ENCODE results near the gene SLC66A1. TPM values are rescaled to one million over a fixed set of nuclear protein-coding genes. Genes with fewer than 3 reads are reported as not detected.

SLC66A1 gene
- total RNA-seq, 1 experiment from 2014 or later = 14.1 TPM

DNA sequence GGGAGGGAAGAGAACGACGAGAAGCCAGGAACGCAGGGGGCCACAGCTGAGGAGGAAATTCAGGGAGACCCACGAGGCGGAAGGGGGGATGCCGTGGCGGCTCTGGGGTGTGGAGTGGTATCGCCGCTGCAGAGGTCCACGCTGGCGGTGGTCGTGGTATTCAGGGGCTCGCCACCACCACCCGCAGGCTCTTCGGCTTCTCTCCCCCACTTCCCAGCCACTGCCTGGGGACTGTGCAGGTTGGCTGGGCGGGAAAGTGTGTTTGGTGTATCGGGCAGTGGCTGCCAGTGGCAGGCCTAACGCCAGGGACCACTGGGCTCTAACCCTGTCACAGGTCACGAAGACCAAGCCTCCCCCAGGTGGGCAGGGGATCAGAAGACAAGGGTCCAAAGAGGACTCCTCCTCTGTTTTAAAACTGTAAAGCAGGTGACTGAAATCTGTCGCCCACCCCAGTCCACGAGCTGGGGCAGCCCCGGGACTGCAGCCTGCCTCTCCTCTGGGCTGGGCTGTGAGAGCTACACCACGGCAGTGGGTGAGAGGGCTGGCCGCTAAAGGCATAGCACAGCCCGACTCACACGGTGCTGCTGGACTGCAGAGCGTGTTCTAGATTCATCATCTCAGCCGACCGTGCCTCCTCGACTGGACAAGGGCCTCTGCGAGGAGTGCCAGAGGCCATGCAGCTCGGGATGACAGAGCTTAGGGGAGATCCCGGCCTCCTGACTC lies 30.9 kb downstream of the SLC66A1 start (continued):
- TF ChIP-seq, protein P1, sequence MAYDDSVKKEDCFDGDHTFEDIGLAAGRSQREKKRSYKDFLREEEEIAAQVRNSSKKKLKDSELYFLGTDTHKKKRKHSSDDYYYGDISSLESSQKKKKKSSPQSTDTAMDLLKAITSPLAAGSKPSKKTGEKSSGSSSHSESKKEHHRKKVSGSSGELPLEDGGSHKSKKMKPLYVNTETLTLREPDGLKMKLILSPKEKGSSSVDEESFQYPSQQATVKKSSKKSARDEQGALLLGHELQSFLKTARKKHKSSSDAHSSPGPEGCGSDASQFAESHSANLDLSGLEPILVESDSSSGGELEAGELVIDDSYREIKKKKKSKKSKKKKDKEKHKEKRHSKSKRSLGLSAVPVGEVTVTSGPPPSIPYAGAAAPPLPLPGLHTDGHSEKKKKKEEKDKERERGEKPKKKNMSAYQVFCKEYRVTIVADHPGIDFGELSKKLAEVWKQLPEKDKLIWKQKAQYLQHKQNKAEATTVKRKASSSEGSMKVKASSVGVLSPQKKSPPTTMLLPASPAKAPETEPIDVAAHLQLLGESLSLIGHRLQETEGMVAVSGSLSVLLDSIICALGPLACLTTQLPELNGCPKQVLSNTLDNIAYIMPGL (CRISPR knock-in tag; IDR thresholded peaks at IDR 0.05) = no peak
- TF ChIP-seq, protein P2, sequence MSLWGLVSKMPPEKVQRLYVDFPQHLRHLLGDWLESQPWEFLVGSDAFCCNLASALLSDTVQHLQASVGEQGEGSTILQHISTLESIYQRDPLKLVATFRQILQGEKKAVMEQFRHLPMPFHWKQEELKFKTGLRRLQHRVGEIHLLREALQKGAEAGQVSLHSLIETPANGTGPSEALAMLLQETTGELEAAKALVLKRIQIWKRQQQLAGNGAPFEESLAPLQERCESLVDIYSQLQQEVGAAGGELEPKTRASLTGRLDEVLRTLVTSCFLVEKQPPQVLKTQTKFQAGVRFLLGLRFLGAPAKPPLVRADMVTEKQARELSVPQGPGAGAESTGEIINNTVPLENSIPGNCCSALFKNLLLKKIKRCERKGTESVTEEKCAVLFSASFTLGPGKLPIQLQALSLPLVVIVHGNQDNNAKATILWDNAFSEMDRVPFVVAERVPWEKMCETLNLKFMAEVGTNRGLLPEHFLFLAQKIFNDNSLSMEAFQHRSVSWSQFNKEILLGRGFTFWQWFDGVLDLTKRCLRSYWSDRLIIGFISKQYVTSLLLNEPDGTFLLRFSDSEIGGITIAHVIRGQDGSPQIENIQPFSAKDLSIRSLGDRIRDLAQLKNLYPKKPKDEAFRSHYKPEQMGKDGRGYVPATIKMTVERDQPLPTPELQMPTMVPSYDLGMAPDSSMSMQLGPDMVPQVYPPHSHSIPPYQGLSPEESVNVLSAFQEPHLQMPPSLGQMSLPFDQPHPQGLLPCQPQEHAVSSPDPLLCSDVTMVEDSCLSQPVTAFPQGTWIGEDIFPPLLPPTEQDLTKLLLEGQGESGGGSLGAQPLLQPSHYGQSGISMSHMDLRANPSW (CRISPR knock-in tag; conservative IDR thresholded peaks at IDR 0.05; ENCODE audit: low read depth) = no peak
- TF ChIP-seq, protein P3, sequence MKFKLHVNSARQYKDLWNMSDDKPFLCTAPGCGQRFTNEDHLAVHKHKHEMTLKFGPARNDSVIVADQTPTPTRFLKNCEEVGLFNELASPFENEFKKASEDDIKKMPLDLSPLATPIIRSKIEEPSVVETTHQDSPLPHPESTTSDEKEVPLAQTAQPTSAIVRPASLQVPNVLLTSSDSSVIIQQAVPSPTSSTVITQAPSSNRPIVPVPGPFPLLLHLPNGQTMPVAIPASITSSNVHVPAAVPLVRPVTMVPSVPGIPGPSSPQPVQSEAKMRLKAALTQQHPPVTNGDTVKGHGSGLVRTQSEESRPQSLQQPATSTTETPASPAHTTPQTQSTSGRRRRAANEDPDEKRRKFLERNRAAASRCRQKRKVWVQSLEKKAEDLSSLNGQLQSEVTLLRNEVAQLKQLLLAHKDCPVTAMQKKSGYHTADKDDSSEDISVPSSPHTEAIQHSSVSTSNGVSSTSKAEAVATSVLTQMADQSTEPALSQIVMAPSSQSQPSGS (CRISPR knock-in tag; IDR thresholded peaks at IDR 0.05; ENCODE audit: borderline replicate concordance, low read depth) = no peak
- TF ChIP-seq ZNF121 (CRISPR knock-in tag; IDR thresholded peaks at IDR 0.05) = no peak
- TF ChIP-seq, protein P4, sequence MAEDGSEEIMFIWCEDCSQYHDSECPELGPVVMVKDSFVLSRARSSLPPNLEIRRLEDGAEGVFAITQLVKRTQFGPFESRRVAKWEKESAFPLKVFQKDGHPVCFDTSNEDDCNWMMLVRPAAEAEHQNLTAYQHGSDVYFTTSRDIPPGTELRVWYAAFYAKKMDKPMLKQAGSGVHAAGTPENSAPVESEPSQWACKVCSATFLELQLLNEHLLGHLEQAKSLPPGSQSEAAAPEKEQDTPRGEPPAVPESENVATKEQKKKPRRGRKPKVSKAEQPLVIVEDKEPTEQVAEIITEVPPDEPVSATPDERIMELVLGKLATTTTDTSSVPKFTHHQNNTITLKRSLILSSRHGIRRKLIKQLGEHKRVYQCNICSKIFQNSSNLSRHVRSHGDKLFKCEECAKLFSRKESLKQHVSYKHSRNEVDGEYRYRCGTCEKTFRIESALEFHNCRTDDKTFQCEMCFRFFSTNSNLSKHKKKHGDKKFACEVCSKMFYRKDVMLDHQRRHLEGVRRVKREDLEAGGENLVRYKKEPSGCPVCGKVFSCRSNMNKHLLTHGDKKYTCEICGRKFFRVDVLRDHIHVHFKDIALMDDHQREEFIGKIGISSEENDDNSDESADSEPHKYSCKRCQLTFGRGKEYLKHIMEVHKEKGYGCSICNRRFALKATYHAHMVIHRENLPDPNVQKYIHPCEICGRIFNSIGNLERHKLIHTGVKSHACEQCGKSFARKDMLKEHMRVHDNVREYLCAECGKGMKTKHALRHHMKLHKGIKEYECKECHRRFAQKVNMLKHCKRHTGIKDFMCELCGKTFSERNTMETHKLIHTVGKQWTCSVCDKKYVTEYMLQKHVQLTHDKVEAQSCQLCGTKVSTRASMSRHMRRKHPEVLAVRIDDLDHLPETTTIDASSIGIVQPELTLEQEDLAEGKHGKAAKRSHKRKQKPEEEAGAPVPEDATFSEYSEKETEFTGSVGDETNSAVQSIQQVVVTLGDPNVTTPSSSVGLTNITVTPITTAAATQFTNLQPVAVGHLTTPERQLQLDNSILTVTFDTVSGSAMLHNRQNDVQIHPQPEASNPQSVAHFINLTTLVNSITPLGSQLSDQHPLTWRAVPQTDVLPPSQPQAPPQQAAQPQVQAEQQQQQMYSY (CRISPR knock-in tag; IDR thresholded peaks at IDR 0.05) = no peak
- TF ChIP-seq CREM (CRISPR knock-in tag; IDR thresholded peaks at IDR 0.05) = no peak

DNA sequence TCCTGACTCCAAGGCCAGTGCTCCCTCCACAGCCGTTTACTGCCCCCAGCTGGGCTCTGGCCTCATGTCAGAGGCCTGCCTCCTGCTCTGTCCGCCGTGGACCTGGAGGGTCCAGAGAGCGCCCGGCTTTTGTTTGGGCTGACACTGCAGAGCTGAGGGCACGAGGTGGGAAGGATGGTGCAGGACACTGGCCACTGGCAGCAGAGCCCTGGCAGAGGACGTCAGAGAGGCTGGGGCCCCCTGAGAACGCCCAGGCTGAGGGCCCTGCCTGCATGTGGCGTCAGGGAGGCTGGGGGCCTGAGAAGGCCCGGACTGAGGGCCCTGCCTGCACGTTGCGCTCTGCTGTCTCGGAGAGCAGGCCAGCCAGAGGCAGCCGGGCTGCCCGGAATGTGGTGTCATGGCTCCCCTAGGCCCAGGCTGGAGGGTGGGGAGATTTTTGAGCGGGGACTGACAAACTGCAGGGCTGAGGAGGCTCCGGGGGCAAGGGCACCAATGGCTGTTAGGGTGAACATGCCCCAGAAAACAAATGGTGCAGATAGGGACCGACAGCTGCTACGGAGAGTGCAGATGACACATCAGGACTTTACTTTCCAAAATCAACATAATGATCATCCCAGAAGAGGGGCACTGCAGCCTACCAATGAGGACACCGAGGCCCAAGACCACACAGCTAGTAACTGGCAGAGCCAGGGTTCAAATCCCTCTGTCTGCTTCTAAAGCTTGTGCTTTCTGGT lies 31.7 kb downstream of the SLC66A1 start:
- DNase-seq (ENCODE audit: low spot score) (no peak), ATAC-seq (no peak)
- Mint-ChIP-seq H3K9me3 (no peaks in the 10 kb centered on the region), H3K27ac (no peak overlapping the region), H3K36me3 (peaks cover 12% of the 10 kb centered on the region), H3K27me3 (ENCODE audit: low read depth) (no peaks in the 10 kb centered on the region), H3K4me3 (no peak overlapping the region), H3K4me1 (peaks cover 20% of the 10 kb centered on the region)
- CTCF ChIA-PET = interaction anchor here (0.6 to 2.8 kb wide), 10 partner anchors 10 to 310 kb away, joined by 3 to 14 read pairs (median 6); no protein-coding TSS in a partner anchor
- POLR2A ChIA-PET = no interaction called here
- TF ChIP-seq, protein P5, sequence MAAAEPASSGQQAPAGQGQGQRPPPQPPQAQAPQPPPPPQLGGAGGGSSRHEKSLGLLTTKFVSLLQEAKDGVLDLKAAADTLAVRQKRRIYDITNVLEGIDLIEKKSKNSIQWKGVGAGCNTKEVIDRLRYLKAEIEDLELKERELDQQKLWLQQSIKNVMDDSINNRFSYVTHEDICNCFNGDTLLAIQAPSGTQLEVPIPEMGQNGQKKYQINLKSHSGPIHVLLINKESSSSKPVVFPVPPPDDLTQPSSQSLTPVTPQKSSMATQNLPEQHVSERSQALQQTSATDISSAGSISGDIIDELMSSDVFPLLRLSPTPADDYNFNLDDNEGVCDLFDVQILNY (CRISPR knock-in tag; IDR thresholded peaks at IDR 0.05) = no peak
- TF ChIP-seq CREM (CRISPR knock-in tag; IDR thresholded peaks at IDR 0.05) = no peak
- TF ChIP-seq, protein P6, sequence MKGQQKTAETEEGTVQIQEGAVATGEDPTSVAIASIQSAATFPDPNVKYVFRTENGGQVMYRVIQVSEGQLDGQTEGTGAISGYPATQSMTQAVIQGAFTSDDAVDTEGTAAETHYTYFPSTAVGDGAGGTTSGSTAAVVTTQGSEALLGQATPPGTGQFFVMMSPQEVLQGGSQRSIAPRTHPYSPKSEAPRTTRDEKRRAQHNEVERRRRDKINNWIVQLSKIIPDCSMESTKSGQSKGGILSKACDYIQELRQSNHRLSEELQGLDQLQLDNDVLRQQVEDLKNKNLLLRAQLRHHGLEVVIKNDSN (CRISPR knock-in tag; IDR thresholded peaks at IDR 0.05) = no peak
- no peak for TF ChIP-seq SP1 (CRISPR knock-in tag; conservative IDR thresholded peaks at IDR 0.05)
- TF ChIP-seq, protein P1 (CRISPR knock-in tag; IDR thresholded peaks at IDR 0.05) = no peak
- no peak for TF ChIP-seq GTF2I (CRISPR knock-in tag; conservative IDR thresholded peaks at IDR 0.05)
- no peak for TF ChIP-seq NR2C2 (CRISPR knock-in tag; IDR thresholded peaks at IDR 0.05)
- TF ChIP-seq, protein P7, sequence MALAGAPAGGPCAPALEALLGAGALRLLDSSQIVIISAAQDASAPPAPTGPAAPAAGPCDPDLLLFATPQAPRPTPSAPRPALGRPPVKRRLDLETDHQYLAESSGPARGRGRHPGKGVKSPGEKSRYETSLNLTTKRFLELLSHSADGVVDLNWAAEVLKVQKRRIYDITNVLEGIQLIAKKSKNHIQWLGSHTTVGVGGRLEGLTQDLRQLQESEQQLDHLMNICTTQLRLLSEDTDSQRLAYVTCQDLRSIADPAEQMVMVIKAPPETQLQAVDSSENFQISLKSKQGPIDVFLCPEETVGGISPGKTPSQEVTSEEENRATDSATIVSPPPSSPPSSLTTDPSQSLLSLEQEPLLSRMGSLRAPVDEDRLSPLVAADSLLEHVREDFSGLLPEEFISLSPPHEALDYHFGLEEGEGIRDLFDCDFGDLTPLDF (CRISPR knock-in tag; IDR thresholded peaks at IDR 0.05) = no peak
- TF ChIP-seq ZNF317 (CRISPR knock-in tag; IDR thresholded peaks at IDR 0.05; ENCODE audit: borderline replicate concordance, low read depth) = no peak
- no peak for TF ChIP-seq ZNF416 (CRISPR knock-in tag; IDR thresholded peaks at IDR 0.05)
- no peak for TF ChIP-seq ZNF671 (CRISPR knock-in tag; IDR thresholded peaks at IDR 0.05)
- TF ChIP-seq NR1H2 (CRISPR knock-in tag; IDR thresholded peaks at IDR 0.05) = no peak

Measured in WTC11 (cell line).